GM12878 (cell line): Measurements from ENCODE around the gene XAGE2. TPM values are rescaled to one million over a fixed set of nuclear protein-coding genes. Genes with fewer than 3 reads are reported as not detected.

Experiments used
- ATAC-seq: fragments of 200-7000 bp; cut with Tn5 transposase; 3 replicates; pipeline ENCODE4 v1.9.1; 2020; ENCODE audit warnings: mild to moderate bottlenecking, moderate library complexity
- BruUV-seq: library from RNA; stranded (reverse); fragments of 400-500 nt; replicated peaks from 2 replicates; lab custom pipeline; 2021; lab: Mats Ljungman, UMichigan
- CTCF ChIA-PET: fragments of 300-600 bp; sonication (Branson Sonifier 250); formaldehyde crosslinking; extraction: SDS; loops from one replicate; lab custom pipeline; 2021; ENCODE audit warnings: inconsistent platforms; lab: Yijun Ruan, JAX
- POLR2A ChIA-PET: fragments of 350-600 bp; formaldehyde crosslinking; extraction: SDS; loops from one replicate; lab custom pipeline; 2021; ENCODE audit warnings: inconsistent platforms; lab: Charles Lee
- RAD21 ChIA-PET: fragments of 300-600 bp; sonication (Branson Sonifier 250); formaldehyde crosslinking; loops from one replicate; lab custom pipeline; 2023; ENCODE audit warnings: antibody characterized with exemption; ENCODE audit not compliant: unreplicated experiment; lab: Charles Lee
- SMC1A ChIA-PET: fragments of 300-600 bp; sonication (Branson Sonifier 250); formaldehyde crosslinking; loops from one replicate; lab custom pipeline; 2023; ENCODE audit not compliant: unreplicated experiment, uncharacterized antibody; lab: Charles Lee
- DNase-seq: peaks from one replicate; pipeline ENCODE4 v3.0.0-alpha.2; 2011; ENCODE audit warnings: low read depth, low spot score
- FAIRE-seq: peaks from 3 replicates; lab custom pipeline; 2011; peaks lifted over from hg19 to GRCh38; lab: Jason Lieb, UNC
- H2AFZ ChIP-seq: 2 replicates; pipeline ENCODE4 v1.6.0; 2011; ENCODE audit warnings: low read depth, low read length, control low read depth; ENCODE audit not compliant: control insufficient read depth
- H3K27ac ChIP-seq: 2 replicates; pipeline ENCODE4 v1.5.1; 2011; ENCODE audit warnings: control low read depth; ENCODE audit not compliant: control insufficient read depth, insufficient read depth
- H3K27me3 ChIP-seq, 2 experiments: replicated peaks in 1 of 2; 2 replicates each; pipeline versions ENCODE4 v1.6.0 to v1.6.1; 2011; ENCODE audit warnings: low read length in 1 of 2; ENCODE audit not compliant: control insufficient read depth in 2 of 2, insufficient read depth in 2 of 2
- H3K36me3 ChIP-seq, 2 experiments: 2 replicates each; pipeline ENCODE4 v1.5.1; 2011; ENCODE audit warnings: low read length in 1 of 2; ENCODE audit not compliant: control insufficient read depth in 2 of 2, insufficient read depth in 2 of 2
- H3K4me1 ChIP-seq: 2 replicates; pipeline ENCODE4 v1.6.1; 2011; ENCODE audit warnings: mild to moderate bottlenecking, low read length, moderate library complexity, mixed read lengths; ENCODE audit not compliant: control insufficient read depth, insufficient read depth
- H3K4me2 ChIP-seq: 2 replicates; pipeline ENCODE4 v1.6.0; 2011; ENCODE audit warnings: control low read depth; ENCODE audit not compliant: control insufficient read depth, insufficient read depth
- H3K4me3 ChIP-seq: fragments of 200-600 bp; sonication (generic); 2 replicates; pipeline ENCODE4 v1.5.1; 2016
- H3K79me2 ChIP-seq: 2 replicates; pipeline ENCODE4 v1.6.0; 2011; ENCODE audit warnings: low read length; ENCODE audit not compliant: control insufficient read depth, insufficient read depth
- H3K9ac ChIP-seq: 2 replicates; pipeline ENCODE4 v1.8.0; 2011; ENCODE audit warnings: low read length, control low read depth, mixed read lengths; ENCODE audit not compliant: control insufficient read depth, insufficient read depth
- H3K9me3 ChIP-seq: replicated peaks from 3 replicates; pipeline ENCODE4 v1.5.1; 2011; ENCODE audit warnings: mild to moderate bottlenecking, low read length; ENCODE audit not compliant: control insufficient read depth, insufficient read depth
- H4K20me1 ChIP-seq: 2 replicates; pipeline ENCODE4 v1.6.0; 2011; ENCODE audit not compliant: control insufficient read depth, insufficient read depth
- CEBPB ChIP-seq, 2 experiments: fragments of 150-350 bp in 1 of 2; IDR thresholded peaks; 2 replicates each; pipeline ENCODE4 v1.6.1; 2012 to 2014; ENCODE audit warnings: low read depth in 2 of 2, low read length in 2 of 2, borderline replicate concordance in 1 of 2, inconsistent platforms in 1 of 2
- CHD2 ChIP-seq: IDR thresholded peaks from 2 replicates; pipeline ENCODE4 v1.6.1; 2011; ENCODE audit warnings: low read depth, low read length, improper control_type of control experiment, borderline replicate concordance
- ESRRA ChIP-seq: IDR thresholded peaks from 2 replicates; pipeline ENCODE4 v1.6.1; 2012; ENCODE audit warnings: mild to moderate bottlenecking, low read length, improper control_type of control experiment
- GATAD2B ChIP-seq: fragments of 450-650 bp; conservative IDR thresholded peaks from 2 replicates; pipeline ENCODE4 v1.6.1; 2017; ENCODE audit warnings: low read depth, mild to moderate bottlenecking, moderate library complexity
- JUND ChIP-seq: IDR thresholded peaks from 2 replicates; pipeline ENCODE4 v1.6.1; 2012; ENCODE audit warnings: low read depth, mild to moderate bottlenecking, low read length, improper control_type of control experiment, moderate library complexity
- KLF5 ChIP-seq: fragments of 450-650 bp; IDR thresholded peaks from 2 replicates; pipeline ENCODE4 v1.6.1; 2014; ENCODE audit warnings: mild to moderate bottlenecking; ENCODE audit not compliant: partially characterized antibody
- MTA2 ChIP-seq: fragments of 450-650 bp; IDR thresholded peaks from 2 replicates; pipeline ENCODE4 v1.6.1; 2016; ENCODE audit warnings: low read depth, mild to moderate bottlenecking, moderate library complexity
- MTA3 ChIP-seq: IDR thresholded peaks from 2 replicates; pipeline ENCODE4 v1.6.1; 2012; ENCODE audit warnings: low read length, inconsistent platforms, borderline replicate concordance
- NRF1 ChIP-seq: conservative IDR thresholded peaks from 2 replicates; pipeline ENCODE4 v1.6.1; 2011; ENCODE audit warnings: mild to moderate bottlenecking, low read depth, low read length, improper control_type of control experiment
- RAD51 ChIP-seq: fragments of 450-650 bp; IDR thresholded peaks from 2 replicates; pipeline ENCODE4 v1.6.1; 2016; ENCODE audit warnings: moderate library complexity, mild to moderate bottlenecking, inconsistent platforms
- RBBP5 ChIP-seq: fragments of 200-600 bp; sonication (generic); conservative IDR thresholded peaks from 2 replicates; pipeline ENCODE4 v1.6.1; 2016
- TARDBP ChIP-seq: IDR thresholded peaks from 2 replicates; pipeline ENCODE4 v1.6.1; 2016; ENCODE audit warnings: borderline replicate concordance
- TCF3 ChIP-seq: IDR thresholded peaks from 2 replicates; pipeline ENCODE4 v1.6.1; 2012; ENCODE audit warnings: low read depth, mild to moderate bottlenecking, low read length, borderline replicate concordance; ENCODE audit not compliant: insufficient read depth
- ZSCAN29 ChIP-seq: fragments of 450-650 bp; IDR thresholded peaks from 2 replicates; pipeline ENCODE4 v1.6.1; 2017; ENCODE audit warnings: mild to moderate bottlenecking, moderate library complexity
- in situ Hi-C: fragments of 300-500 bp; cut with MboI; formaldehyde crosslinking; loops from 9 replicates; pipeline ENCODE4 v1.14.3; 2018; ENCODE audit warnings: mixed read lengths
- intact Hi-C: fragments of 100-400 bp; cut with micrococcal nuclease; formaldehyde crosslinking; loops from one replicate; pipeline ENCODE4 v1.14.2; 2022; ENCODE audit not compliant: unreplicated experiment
- polyA plus RNA-seq, 11 experiments: library from polyadenylated mRNA; depleted of rRNA in 4 of 11; unstranded in 6 of 11; stranded (reverse) in 5 of 11; fragments of >200 nt; fragmentation: Nextera tagmentation in 4 of 11; fragmentation: Illumina TruSeq in 1 of 11; extraction: Ambion mirVana in 4 of 11; extraction: Trizol in 1 of 11; gene quantifications; 1 replicate in 1 of 11; 2 replicates in 10 of 11; pipeline versions ENCODE4 v1.2.1 to v1.2.3, GENCODE V29; 2011 to 2016; ENCODE audit warnings: inconsistent platforms in 2 of 11, missing spikeins in 2 of 11, low read depth in 1 of 11
- total RNA-seq, 4 experiments: library from RNA; depleted of rRNA in 3 of 4; stranded (reverse); fragments of >200 nt in 3 of 4; fragmentation: Illumina TruSeq in 1 of 4; extraction: Trizol in 1 of 4; gene quantifications; 2 replicates each; pipeline versions ENCODE4 v1.2.1 to v1.2.3, GENCODE V29; 2013 to 2021
- TF ChIP-seq, protein P1 (sequence below): IDR thresholded peaks from 2 replicates; pipeline ENCODE4 v1.6.1; 2012; ENCODE audit warnings: mild to moderate bottlenecking, low read depth, low read length
- TF ChIP-seq, protein P2 (sequence below): IDR thresholded peaks from 2 replicates; pipeline ENCODE4 v1.6.1; 2011; ENCODE audit warnings: mild to moderate bottlenecking, low read depth, low read length, moderate library complexity; ENCODE audit not compliant: insufficient replicate concordance
- TF ChIP-seq, protein P3 (sequence below): IDR thresholded peaks from 2 replicates; pipeline ENCODE4 v1.6.1; 2011; ENCODE audit warnings: low read depth, mild to moderate bottlenecking, low read length, moderate library complexity, borderline replicate concordance; ENCODE audit errors: extremely low read depth
- TF ChIP-seq, protein P4 (sequence below): IDR thresholded peaks from 2 replicates; pipeline ENCODE4 v1.6.1; 2011; ENCODE audit warnings: borderline replicate concordance, low read depth, mild to moderate bottlenecking, moderate library complexity, low read length; ENCODE audit not compliant: insufficient read depth, poor library complexity, severe bottlenecking

Gene XAGE2
- total and polyA plus RNA-seq, 10 of the 15 experiments (the other 5 are each of a cell fraction or from before 2014, with no cell fraction given), result not detected

DNA sequence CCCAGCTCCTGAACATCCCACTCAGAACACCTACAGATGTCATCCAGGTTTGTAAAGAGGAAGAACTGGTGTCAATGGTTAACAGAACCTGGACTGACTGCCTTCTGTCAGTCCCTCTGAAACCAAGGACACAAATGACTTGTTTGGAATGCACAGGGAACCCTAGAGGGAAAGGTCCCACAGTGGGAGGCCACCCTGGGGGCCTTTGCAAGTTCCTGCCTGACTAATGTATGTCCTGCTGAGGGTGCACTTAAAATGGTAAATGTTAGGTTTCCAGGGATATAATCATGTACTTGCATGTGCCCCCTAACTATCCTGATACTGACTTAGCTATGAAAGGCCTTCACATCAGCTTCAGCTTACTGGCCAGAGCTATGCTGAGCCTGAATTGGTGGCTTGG lies 15.0 kb upstream of the XAGE2 start (continued):
- TF ChIP-seq, protein P1, sequence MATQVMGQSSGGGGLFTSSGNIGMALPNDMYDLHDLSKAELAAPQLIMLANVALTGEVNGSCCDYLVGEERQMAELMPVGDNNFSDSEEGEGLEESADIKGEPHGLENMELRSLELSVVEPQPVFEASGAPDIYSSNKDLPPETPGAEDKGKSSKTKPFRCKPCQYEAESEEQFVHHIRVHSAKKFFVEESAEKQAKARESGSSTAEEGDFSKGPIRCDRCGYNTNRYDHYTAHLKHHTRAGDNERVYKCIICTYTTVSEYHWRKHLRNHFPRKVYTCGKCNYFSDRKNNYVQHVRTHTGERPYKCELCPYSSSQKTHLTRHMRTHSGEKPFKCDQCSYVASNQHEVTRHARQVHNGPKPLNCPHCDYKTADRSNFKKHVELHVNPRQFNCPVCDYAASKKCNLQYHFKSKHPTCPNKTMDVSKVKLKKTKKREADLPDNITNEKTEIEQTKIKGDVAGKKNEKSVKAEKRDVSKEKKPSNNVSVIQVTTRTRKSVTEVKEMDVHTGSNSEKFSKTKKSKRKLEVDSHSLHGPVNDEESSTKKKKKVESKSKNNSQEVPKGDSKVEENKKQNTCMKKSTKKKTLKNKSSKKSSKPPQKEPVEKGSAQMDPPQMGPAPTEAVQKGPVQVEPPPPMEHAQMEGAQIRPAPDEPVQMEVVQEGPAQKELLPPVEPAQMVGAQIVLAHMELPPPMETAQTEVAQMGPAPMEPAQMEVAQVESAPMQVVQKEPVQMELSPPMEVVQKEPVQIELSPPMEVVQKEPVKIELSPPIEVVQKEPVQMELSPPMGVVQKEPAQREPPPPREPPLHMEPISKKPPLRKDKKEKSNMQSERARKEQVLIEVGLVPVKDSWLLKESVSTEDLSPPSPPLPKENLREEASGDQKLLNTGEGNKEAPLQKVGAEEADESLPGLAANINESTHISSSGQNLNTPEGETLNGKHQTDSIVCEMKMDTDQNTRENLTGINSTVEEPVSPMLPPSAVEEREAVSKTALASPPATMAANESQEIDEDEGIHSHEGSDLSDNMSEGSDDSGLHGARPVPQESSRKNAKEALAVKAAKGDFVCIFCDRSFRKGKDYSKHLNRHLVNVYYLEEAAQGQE, result no peak
- TF ChIP-seq, protein P2, sequence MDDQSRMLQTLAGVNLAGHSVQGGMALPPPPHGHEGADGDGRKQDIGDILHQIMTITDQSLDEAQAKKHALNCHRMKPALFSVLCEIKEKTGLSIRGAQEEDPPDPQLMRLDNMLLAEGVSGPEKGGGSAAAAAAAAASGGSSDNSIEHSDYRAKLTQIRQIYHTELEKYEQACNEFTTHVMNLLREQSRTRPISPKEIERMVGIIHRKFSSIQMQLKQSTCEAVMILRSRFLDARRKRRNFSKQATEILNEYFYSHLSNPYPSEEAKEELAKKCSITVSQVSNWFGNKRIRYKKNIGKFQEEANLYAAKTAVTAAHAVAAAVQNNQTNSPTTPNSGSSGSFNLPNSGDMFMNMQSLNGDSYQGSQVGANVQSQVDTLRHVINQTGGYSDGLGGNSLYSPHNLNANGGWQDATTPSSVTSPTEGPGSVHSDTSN, result no peak
- TF ChIP-seq, protein P3, sequence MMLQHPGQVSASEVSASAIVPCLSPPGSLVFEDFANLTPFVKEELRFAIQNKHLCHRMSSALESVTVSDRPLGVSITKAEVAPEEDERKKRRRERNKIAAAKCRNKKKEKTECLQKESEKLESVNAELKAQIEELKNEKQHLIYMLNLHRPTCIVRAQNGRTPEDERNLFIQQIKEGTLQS, result no peak
- TF ChIP-seq GATAD2B, result no peak
- no peak for TF ChIP-seq TARDBP
- TF ChIP-seq RBBP5, result no peak

DNA sequence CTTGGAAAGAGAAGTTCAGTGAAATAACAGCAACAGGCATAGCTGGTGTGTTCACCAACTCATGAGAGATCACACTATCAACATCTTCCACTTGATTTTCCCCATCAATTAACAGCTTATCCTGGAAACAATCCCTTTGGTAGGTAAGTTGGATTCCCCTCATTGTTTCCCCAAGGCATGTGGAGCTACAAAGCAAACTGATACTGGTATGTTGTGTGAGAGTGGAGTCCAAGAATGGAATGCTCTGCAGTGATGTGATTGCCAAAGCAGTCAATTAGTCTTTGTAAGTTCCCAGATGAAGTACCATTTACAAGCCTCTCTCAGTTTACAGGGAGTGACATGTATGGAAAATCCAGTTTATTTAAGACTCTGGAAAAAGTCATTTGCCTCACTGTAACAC lies 13.7 kb upstream of the XAGE2 start:
- RAD21 ChIA-PET, result no interaction called here
- no peak for FAIRE-seq
- TF ChIP-seq CEBPB (IDR thresholded peaks at IDR 0.05; ENCODE audit: borderline replicate concordance in 1 of 2, low read depth in 2 of 2, low read length in 2 of 2) (no peak), MTA3 (no peak), JUND (no peak), ESRRA (no peak), ZSCAN29 (no peak), KLF5 (no peak), NRF1 (no peak), TCF3 (no peak), MTA2 (no peak), CHD2 (no peak), RAD51 (no peak)
- TF ChIP-seq, protein P4, sequence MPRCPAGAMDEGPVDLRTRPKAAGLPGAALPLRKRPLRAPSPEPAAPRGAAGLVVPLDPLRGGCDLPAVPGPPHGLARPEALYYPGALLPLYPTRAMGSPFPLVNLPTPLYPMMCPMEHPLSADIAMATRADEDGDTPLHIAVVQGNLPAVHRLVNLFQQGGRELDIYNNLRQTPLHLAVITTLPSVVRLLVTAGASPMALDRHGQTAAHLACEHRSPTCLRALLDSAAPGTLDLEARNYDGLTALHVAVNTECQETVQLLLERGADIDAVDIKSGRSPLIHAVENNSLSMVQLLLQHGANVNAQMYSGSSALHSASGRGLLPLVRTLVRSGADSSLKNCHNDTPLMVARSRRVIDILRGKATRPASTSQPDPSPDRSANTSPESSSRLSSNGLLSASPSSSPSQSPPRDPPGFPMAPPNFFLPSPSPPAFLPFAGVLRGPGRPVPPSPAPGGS, result no peak

More for the DNA sequence above, 13.7 kb upstream of the XAGE2 start:
- no TSS peak for BruUV-seq
- in situ Hi-C loops (no loop called here), intact Hi-C loops (no loop called here)
- no peak overlapping the region for H3K4me2 ChIP-seq
- H3K27me3 ChIP-seq, result no peaks in the 10 kb centered on the region
- no peaks in the 10 kb centered on the region for H3K9me3 ChIP-seq
- no peak overlapping the region for H3K27ac ChIP-seq
- CTCF ChIA-PET, result no interaction called here
- H4K20me1 ChIP-seq, result no peaks in the 10 kb centered on the region
- H3K36me3 ChIP-seq, result no peaks in the 10 kb centered on the region
- no peak overlapping the region for H3K9ac ChIP-seq
- H2AFZ ChIP-seq, result no peak overlapping the region
- POLR2A ChIA-PET, result no interaction called here
- no peaks in the 10 kb centered on the region for H3K79me2 ChIP-seq
- ATAC-seq, result no peak
- SMC1A ChIA-PET, result no interaction called here
- DNase-seq, result no peak
- H3K4me3 ChIP-seq, result no peak overlapping the region
- no peaks in the 10 kb centered on the region for H3K4me1 ChIP-seq
